NCI-H187 (cell line): Measurements from ENCODE around the gene RPH3AL.
"Not testable (repeated sequence)": the region's sequence is repeated elsewhere in the genome, so short reads cannot be mapped to it uniquely, and the experiment has no call there.

Experiments used
- DNase-seq, 2 experiments: peaks; one replicate each; lab custom pipeline; 2025; lab: John Stamatoyannopoulos, UW

RPH3AL gene

DNA sequence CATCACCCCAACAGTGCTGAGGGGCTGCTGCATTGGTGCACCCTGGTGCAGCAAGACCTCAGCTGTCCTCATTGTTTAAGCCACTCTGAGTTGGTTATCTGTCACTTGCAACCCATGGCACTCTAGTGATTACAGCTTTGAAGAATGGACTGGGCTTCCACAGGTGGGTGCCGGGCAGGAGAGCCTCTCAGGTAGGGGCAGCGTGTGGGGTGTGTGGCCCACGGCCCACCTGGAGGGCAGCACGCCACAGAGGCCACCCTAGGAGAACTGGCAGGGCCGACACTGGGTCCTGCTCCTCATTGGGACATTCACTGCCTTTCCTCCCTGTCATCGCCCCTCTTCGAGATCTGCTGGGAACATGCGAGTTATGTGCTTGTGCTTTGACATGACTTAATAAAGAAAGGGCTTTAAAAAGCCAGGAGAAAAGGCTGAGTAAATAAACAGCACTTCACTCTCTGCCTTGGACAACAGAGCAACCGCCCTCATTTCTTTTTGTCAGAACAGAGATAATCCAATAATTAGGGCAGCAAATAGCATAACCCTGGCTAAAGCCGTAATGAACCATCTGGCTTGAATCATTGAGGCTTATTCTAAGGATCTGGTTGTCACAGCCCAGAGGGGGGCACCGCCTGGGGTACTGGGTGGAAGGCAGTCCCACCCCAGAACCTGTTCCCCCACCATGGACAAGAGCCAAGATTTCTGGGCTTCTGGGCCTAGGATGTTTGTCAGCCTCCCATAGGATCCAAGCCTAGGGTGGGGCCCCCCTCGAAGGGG lies 174.1 kb downstream of the RPH3AL start:
- no peak for DNase-seq

DNA sequence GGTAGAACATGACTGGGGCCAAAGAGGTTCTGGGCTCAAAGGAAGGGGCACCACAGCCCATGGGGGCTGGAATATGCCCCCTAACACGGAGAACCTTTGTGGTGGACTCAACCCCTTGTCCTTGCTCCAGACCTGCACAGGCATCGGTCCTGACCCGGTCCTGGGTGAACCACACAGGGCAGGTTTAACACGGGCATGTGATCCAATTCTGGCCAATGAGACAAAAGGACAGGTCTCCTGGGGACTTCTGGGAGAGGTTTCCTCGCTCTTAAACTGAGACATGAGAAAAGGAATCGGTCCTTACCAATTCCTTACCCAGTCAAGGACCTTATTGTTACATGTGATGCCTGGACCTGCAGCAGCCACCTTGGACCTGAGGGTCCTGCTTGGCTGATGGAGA lies 174.8 kb downstream of the RPH3AL start:
- no peak for DNase-seq

DNA sequence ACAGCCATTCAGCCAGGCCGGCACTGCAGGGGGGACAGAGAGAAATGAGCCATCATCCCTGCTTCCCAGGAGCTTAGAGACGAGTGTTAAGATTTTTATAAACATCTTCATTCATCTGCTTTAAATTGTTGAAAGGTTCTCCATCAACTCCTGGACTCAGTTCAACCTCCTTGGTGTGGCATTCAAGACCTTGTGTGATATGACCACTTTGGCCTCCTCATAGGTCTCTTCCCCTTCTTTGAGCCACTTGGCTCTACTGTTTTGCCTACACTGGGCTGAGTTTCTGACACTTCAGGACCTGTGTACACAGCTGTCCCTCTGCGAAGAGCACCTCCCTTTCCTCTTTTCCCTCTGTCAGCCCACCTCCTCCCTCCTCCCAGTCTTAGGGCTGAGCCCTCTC lies 175.5 kb downstream of the RPH3AL start:
- no peak for DNase-seq

DNA sequence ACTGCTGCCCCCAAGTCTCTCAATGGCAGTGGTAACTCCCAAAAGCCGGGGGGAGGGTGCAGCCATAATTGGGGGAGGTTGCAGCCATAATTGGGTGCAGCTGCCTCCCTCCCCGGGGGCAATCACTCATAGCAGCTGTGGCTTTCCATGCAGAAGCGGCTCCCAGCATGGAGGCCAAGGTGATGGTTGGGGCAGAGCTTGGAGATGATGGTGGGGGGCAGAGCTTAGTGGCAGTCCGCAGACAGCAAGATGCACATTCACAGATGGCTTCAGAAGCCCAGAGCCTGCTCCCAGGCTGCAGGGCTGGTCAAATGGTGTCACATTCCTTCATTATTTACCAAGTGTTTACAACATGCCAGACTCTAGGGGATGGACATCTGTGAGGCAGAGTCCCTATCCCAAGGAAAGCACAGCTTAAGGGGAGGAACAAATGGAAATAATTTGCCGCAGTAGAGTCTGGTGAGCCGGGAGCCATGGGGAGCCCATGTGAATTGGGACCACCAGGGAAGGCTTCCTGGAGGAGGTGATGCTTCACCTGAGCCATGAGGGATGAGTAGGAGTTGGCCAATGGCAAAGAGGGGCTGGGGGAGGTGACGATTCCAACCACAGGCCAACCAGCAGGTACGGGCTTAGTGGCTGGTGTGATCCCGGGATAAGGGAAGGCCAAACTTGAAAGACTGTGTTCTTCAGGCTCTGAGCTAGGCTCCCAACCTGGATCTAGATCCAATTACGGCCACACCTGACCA lies 179.3 kb downstream of the RPH3AL start:
- no peak for DNase-seq

DNA sequence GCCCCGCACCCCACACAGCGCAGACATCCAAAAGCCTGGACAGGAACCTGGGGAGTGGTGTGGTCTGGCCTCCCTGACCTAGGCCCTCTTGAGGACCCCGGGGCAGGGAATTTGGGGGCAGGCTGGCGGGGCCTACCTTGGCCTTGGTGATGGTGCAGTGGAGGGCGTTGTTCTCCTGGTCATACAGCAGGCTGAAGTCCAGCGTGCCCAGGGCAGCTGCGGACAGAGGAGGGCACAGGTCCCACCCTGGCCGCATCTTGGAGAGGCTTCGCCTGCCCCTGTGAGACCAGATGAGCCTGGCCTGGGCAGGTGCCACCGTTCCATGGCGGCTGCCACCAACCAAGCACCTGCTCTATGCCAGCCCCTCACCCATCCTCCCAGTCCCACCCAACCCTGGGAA lies 180.2 kb downstream of the RPH3AL start:
- no peak for DNase-seq

DNA sequence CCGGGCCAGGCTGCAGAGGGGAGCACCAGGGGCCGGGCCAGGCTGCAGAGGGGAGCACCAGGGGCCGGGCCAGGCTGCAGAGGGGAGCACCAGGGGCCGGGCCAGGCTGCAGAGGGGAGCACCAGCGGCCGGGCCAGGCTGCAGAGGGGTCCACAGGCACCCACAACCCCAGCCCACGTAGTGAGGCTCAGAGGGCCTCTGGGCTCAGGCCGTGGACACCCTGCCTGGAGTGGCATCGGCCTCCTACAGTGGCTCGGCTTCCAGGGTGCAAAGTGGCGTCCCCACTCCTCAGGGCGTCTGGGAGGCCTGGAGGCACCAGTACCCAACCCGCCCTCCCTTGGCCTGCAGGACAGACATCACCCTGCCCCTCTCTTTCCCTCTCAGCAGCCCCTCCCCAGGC lies 180.7 kb downstream of the RPH3AL start:
- DNase-seq = no peak

DNA sequence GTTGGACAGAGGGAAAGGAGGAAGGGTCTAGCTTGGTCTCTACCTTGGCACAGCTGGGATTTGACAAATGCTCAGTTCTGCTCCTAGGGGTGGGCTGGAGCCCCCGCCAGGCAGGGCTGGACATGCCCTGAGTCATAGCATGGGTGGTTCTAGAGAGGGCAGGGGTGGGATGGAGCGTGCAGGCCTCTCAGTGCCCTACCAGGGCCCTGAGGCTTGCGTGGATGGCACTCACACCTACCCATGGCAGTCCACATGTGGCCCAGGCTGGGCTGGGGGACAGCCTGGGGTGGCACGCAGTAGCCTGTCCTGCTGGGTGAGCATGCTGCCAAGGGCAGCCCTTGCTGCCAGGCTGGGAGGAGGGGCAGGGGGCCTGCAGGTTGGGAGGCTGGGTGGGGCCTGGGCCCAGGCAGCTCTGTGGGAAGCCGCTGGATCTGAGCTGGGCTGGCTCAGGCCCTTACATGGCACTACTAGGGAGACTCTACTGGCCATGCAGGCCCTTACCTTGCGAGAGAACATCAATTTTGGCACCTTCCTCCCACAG lies 182.4 kb downstream of the RPH3AL start:
- DNase-seq = no peak

DNA sequence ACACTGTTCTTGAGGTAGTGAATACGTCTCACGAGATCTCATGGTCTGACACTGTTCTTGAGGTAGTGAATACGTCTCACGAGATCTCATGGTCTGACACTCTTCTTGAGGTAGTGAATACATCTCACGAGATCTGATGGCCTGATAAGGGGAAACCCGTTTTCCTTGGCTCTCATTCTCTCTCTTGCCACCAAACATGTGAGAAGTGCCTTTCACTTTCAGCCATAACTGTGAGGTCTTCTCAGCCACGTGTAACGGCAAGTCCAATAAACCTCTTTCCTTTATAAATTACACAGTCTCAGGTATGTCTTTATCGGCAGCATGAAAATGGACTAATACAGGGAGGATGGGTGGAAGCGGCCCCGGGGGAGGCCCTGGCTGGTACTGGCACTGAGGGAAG lies 184.0 kb downstream of the RPH3AL start:
- not testable (repeated sequence) for DNase-seq

DNA sequence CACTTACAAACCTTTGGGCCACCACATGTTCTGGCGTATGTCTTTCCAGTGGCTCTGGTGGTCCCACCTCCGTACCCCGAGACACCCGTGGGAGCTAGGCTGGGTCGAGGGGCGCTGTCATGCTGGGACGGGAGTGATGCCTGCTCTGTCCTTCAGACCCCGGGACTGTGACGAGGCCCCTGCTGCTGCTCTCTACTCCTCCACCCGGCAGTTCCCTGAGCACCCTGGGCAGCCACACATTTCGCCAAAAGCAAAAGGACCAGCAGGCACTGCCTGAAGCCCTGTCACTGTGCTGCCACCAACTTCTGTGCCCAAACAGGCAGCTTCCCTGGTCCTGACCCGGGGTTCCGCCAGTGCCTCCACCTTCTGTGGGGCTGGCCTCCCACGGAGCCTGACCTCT lies 186.7 kb downstream of the RPH3AL start:
- no peak for DNase-seq

DNA sequence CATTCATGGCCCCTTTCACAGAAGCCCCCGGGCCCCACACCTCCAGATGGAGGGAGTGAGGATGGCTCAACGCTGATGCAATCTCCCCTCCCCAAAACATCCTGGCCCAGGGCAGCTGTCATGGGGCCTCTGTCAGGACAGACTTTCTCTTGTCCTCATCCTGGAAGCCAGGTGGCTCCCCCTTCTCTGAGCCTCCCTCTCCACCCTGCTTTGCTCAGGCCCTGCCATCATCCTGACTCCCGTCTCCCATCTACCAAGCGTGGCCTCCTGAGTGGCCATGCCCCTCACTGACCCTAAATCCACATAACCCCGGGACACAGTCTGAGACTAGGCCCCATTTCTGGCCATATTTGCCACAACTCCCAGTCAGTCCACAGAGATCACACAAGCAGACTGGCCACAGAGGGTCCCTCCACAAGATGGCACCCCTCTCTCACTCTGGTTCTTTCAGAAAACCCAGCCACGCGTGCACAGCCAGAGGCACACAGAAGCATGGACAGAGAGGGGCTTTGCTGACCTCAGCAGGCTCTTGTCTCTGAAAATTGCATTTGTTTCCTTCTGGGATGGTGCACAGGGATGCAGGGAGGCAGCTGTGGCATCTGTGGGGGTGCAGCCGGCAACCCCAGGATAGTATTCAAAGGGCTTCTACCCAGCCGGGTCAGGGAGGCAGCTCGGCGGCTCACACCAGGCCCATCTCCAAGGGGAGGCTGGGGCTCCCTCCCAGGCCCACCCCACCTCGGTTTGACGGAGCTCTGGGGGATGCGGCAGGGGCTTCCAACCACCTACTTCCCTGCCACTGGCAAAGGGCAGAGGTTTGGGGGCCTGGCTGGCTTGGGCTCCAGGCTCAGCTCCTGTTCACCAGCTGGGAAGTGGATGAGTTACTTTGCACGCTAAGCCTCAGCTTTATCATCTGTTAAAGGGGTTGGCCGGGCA lies 188.0 kb downstream of the RPH3AL start:
- DNase-seq = peak in 1 of 2 experiments; percentile 32

DNA sequence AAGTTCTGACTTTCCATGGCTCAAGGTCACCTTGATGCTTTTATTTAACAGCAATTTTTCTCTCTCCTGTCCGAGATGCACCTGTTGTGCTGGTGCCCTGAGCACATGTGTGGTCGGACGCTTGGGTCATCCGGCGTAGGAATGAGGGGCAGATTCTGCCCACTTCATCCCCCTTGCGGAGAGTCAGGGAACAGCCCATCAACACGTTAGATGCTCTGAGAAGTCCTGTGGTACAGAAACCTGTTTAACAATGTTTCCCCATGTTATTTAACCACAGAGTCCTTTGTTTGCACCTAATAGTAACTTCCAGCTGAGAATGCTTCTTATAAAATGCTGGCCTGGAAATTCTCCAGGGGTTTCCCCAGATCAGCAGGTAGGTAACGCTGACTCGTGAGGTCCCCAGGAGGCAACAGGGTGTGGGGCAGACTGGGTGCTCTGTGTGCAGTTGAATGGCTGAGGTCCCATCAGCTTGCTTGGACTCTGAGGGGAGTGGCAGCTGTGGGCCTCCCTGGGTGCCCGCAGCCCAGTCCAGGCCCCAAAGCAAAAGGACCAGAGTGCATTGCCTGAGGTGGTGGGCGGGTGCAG lies 189.0 kb downstream of the RPH3AL start:
- DNase-seq = no peak

DNA sequence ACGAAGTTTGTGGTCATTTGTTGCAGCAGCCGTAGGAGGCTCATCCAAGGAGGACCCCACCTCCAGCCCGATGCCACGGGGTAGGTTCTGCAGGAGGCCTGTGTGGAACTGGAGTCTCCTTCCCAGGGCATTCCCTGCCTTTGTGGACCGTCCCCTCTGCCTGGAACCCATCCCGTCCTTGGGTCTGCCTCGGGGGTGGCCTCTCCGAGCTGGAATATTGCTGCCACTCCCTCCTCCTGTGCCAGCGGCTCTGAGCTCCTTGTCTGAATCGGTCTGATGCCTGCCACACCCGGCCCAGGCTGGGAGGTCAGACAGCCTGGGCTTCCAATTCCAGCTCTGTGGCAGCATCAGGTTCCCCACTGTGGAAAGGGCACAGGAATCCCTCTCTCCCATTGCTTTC lies 189.9 kb downstream of the RPH3AL start:
- DNase-seq = no peak
